ENCODE results near the gene HEATR5A.

DNA sequence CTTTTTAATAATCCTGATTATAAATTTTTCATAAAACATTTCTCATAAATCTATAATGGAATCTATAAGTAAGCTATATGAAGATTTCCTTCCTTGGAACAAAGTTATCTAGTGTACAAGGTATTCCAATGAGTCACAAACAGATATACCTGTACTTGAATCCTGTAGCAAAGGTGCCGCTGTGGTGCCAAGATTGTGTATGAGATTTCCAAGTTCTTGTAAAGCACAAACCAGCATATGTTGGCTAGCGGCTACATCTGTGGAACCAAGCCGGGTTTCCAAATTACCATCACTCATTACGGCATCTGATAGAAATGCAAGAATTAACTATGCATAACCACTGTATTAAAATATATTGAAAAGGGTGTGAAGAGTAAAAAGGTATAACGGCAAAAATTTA is 34.1 kb downstream of the HEATR5A start:
- TF ChIP-seq, protein P1, sequence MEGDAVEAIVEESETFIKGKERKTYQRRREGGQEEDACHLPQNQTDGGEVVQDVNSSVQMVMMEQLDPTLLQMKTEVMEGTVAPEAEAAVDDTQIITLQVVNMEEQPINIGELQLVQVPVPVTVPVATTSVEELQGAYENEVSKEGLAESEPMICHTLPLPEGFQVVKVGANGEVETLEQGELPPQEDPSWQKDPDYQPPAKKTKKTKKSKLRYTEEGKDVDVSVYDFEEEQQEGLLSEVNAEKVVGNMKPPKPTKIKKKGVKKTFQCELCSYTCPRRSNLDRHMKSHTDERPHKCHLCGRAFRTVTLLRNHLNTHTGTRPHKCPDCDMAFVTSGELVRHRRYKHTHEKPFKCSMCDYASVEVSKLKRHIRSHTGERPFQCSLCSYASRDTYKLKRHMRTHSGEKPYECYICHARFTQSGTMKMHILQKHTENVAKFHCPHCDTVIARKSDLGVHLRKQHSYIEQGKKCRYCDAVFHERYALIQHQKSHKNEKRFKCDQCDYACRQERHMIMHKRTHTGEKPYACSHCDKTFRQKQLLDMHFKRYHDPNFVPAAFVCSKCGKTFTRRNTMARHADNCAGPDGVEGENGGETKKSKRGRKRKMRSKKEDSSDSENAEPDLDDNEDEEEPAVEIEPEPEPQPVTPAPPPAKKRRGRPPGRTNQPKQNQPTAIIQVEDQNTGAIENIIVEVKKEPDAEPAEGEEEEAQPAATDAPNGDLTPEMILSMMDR (conservative IDR thresholded peaks at IDR 0.05 in 1 of 2, IDR thresholded peaks at IDR 0.05 in 1 of 2; ENCODE audit: low read depth in 1 of 2, low read length in 2 of 2): no peak
- no peak for TF ChIP-seq EZH2 (IDR thresholded peaks at IDR 0.05; ENCODE audit: low read length, missing control alignments)

All from fibroblast of lung (primary cell).